Activated gamma-delta T cell treated with anti-CD3 and anti-CD28 coated beads, Interleukin-2, amount 50 U/mL, for 16 hours (primary cell): ENCODE data around the gene TRNAU1AP.
"Not testable (repeated sequence)": the region's sequence is repeated elsewhere in the genome, so short reads cannot be mapped to it uniquely, and the experiment has no call there.

Experiments used
- DNase-seq: peaks from one replicate; pipeline ENCODE4 v3.0.0-alpha.2; 2020; ENCODE audit warnings: low read depth

TRNAU1AP gene

DNA sequence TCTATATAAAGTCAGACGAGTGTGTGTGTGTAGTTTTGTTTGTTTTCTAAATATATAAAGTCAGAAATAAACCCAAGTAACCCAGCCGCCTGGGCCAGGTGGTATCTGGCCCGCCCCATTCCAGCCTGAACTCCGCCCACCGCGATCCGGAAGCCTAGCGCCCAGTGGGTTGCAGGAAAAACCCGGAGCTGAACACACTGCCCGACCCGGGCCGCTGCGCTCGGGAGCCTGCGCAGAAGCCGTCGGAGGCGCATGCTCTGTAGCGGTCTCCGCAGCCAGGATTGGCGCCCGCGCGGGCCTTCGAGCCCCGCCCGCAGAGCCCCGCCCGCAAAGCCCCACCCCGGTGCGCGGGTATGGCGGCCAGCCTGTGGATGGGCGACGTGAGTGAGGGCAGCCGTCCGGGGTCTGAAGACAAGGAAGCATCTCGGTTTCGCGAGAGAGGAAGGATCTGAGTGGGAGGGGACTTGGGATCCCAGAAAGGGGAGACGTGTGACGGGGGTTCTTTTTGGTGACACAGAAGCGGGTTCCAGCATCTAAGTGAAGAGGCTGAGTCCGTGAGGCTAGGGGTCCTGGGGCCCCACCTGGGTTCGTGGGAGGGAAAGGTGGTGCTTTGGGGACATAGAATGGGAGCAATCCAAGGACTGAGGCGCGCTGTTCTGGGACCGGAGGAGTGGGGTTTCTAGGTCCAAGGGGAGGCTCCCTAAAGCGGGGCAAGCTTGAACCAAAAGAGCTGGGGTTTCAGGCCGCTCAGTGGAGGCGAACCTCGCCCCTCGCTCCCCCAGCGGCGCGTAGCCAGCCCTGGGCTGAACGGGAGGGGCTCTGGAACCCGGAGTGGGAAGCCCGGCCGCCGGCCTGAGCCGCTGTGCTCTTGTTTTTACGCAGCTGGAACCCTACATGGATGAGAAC lies at the start of gene TRNAU1AP:
Gene TRNAU1AP (plus strand): TSS at position 328 of the 906 bp plus-strand sequence. CDS start 26 bp downstream, at position 354.
- DNase-seq = peak; percentile 95

DNA sequence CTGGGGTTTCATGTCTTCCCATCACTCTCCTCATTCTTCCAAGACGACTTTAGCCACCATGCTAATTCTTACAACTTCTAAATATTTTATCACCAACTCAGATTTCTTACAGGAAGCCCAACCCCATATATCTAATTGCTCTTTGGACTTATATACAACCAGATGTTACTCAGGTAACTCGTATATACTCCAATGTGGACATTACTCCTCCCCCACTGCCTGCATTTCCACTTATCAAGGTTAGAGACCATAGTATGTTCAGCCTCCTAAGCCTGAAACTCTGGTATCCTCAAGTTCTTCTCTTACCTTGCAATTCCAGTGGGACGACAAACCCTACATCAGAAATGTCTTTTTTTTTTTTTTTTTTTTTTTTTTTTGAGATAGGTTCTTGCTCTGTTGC lies 49.8 kb upstream of the TRNAU1AP start:
- no peak for DNase-seq

DNA sequence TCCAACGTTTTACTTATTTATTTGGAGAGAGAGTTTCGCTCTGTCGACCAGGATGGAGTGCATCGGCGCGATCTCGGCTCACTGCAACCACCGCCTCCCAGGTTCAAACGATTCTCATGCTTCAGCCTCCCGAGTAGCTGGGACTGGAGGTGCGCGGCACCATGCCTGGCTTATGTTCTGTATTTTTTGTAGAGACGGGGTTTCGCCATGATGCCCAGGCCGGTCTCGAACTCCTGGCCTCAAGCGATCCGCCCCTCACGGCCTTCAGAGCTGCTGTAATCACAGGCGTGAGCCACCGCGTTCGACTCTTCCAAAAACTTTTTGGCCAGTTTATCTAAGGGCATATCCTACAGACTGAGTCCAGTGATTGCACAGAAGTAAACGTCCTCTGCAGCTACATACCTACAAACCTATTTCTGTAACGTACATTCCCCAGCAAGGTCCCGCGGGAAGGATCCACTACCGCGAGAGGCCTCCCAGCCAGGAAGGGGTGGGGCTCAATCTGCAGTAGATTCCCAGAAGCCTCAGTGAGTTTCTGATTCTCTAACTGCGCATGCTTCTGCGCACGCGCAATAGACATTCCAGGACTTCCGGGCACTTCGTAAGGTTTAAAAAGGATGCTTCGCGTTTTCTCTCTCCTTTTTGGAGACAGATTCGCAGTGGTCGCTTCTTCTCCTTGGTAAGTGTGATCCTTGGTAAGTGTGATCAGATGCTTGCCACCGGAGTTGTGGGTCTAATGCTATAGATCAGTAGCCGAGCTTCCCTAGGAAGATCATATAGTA lies 47.3 kb upstream of the TRNAU1AP start, which contains the start of gene RCC1:
Gene RCC1 (plus strand): TSS at position 638 of the 782 bp plus-strand sequence. CDS start 23,824 bp downstream, outside the sequence.
- peak; percentile 93 for DNase-seq

DNA sequence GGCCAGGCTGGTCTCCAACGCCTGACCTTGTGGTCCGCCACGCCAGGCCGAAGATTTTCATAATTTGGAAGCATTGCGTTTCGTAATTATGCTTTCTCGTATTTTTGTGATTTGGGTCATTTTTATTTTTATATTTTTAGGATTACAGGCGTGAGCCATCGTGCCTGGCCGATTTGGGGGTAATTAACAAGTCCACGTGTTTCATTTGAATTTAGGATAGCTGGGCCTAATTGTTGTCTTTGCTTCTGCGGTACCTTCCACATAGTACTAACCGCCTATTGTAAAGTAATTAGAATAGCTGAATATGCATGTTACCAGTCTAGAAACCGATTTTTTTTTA lies 46.0 kb upstream of the TRNAU1AP start:
- DNase-seq = no peak

DNA sequence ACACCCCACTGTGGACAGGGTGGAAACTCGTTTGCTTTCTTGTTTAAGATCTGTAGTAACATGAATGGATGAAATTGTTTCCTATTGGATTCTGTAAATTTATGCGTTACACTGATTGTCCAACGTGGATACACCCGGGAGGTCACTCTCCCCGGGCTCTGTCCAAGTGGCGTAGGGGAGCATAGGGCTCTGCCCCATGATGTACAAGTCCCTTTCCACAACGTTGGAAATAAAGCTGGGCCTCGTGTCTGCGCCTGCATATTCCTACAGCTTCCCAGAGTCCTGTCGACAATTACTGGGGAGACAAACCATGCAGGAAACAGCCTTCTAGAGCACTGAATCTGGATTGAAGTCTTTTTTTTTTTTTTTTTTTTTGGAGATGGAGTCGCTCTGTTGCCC lies 45.6 kb upstream of the TRNAU1AP start:
- DNase-seq = no peak

DNA sequence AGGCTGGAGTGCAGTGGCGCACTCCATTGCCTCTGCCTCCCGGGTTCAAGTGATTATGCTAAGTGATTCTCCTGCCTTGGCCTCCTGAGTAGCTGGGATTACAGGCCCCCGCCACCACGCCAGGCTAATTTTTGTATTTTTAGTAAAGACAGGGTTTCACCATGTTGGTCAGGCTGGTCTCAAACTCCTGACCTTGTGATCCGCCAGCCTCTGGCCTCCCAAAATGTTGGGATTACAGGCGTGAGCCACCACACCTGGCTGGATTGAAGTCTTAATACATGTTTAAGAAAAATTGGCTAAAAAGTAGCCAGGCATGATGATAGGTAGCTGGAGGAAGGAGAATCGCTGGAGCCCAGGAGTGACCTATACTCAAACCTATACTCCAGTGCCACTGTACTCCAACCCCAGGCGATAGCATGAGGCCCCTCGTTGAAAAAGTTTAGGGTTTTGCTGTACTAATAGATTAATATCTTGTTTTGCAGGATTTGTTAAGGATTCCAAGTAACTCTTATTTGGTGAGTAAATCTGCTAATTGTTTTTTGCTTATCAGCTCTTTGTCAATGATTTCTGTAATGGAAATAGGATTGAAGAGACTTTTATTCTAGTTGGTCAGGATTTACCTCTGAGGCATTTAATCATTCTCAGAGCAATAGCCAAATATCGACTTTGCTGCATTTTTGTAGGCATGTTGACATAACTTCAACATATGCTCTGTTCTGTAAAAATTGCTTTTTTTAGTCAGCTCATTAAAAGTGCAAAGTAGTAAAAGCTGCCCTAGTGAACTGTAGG lies 45.0 kb upstream of the TRNAU1AP start:
- DNase-seq = no peak

DNA sequence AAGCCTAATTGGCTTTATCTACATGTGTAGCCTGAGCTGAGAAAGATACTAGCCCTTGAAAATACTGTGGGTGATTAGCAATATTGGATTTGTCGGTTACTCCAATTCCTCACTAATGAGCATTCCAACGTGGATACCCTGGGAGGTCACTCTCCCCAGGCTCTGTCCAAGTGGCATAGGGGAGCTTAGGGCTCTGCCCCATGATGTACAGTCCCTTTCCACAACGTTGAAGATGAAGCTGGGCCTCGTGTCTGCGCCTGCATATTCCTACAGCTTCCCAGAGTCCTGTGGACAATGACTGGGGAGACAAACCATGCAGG lies 44.5 kb upstream of the TRNAU1AP start:
- no peak for DNase-seq

DNA sequence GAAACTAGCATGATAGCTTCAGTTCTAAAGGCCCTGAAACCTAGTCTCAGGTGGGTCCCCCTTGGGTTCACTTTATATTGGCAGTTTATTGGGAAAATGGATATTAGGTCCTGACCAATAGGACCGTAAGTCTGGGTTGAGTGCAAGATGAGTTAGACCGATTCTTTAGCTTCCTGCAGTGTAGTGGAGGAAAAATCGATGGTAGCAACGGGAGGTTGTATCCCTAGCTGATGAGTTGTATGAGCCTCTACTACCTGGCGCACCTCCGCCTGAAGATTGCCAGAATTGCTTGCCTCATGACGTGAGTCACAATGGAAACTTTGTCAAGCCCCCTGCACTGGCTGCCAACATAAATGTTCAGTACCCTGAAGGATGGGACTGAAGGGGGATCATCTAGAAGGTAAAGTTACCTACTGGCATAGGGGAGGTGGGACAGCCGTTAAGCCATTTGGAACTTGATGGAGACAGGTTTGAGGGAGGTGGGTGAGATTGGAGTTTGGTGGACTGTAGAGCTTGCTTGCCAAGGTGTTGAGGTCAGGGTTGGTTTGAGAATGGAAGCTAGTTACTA lies 43.1 kb upstream of the TRNAU1AP start:
- DNase-seq = no peak

DNA sequence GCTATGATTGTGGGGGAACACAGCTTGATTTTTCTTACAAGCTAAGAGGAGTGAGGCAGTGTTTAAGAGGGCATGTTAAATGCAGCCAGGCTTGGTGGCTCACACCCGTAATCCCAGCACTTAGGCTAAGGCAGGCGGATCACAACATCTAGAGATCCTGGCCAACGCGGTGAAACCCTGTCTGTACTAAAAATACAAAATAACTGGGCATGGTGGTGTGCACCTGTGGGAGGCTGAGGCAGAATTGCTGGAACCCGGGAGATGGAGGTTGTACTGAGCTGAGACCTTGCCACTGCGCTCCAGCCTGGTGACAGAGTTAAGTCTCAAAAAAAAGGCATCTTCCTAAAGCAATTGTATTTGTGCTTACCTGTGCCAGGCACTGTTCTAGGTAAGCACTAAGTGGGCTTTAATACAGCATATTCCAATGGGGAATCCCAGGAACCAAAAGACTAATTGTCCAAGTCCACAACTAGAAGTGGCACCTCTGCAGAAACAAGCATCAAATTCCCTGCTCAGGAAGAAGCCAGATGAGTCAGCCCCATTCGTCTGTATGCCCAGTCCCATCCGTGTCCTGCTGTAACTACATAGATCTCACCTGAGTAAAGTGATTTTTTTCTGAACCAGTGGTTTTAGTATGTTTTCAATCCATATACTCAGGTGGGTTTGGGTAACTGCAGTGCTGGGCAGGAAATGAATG lies 42.5 kb upstream of the TRNAU1AP start:
- no peak for DNase-seq

DNA sequence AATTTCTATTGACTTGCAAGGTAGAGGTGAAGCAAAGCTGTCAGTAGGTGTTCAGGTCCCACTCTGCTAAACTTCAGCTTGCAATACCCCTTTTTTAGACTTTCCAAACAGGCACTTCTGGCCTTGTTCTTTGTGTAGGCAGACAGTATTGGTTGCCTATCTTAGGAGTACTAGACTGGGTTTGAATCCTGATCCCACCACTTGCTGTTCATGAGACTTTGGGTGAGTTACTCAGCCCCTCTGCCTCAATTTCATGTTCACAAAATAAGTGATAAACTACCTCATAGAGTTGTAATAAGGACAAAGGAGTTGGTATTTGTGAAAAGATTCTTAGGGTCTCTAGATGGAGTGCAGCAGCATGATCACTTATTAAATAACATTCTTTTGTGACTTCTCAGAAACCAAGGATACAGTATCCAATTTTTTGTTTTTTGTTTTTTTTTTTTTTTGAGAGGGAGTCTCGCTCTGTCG lies 41.9 kb upstream of the TRNAU1AP start:
- DNase-seq = no peak

DNA sequence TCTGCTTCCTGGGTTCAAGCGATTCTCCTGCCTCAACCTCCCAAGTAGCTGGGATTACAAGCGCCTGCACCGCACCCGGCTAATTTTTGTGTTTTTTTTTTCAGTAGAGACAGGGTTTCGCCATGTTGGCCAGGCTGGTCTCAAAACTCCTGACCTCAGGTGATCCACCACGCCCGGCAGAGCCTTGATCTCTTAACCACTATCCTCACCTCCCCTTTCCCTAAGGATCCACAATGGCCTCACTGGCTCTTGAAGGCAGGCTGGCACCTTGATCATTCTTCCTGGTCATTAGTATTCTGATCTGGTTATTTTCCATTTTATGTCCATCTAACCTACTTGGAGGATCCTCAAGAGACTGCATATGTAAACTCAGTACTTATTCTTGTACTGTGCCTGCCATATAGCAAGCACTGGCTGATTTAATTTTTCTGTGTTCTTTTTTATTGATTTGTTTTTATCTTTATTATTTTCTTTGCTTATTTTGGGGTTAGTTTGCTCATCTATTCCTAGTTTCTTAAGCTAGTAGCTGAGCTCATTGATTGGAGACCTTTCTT lies 40.8 kb upstream of the TRNAU1AP start:
- DNase-seq = no peak

DNA sequence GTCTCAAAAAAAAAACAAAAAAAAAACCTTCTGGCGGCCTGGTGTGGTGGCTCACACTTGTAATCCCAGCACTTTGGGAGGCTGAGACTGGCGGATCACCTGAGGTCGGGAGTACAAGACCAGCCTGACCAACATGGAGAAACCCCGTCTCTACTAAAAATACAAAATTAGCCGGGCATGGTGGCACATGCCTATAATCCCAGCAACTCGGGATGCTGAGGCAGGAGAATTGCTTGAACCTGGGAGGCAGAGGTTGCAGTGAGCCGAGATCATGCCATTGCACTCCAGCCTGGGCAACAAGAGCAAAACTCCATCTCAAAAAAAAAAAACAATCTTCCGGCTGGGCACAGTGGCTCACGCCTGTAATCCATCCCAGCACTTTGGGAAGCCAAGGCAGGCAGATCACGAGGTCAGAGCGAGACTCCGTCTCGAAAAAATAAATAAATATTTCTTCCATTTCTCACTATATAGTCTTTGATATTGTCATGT lies 38.4 kb upstream of the TRNAU1AP start:
- DNase-seq = not testable (repeated sequence)

DNA sequence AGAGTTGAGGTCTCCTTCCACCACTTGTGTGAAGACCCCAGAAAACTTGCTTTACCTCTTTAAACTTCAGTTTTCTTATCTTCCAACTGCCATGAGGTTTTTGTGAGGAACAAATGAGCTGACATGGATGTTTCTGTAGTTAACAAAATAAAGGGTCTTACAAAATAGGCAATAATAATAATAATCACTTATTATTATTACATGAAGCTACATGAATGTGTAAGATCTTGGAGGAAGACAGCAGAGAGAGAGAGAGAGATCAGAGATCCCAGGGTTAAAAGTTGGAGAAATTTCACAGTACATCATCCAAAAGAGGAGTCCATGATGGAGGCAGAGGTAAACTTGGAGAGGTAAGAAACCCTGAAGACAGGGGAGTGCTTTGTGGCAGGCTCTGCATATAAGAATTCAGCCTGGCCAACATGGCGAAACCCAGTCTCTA lies 36.3 kb upstream of the TRNAU1AP start:
- no peak for DNase-seq

DNA sequence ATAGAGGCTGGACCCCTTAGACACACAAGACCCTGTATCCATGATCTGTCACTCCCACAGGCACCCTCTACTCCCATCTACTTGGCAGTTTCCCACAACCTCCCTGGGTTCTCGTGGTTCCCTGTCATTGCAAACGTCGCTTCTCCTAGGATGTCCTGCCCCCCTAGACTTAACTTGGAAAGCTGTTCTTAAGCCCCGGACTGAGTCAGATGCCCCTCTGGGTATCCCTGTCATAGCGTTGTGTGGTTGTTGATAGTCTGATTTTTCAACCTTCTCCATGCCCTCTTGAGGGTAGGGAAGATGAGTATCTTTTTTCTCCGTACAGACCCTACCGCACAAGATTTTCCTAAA lies 35.3 kb upstream of the TRNAU1AP start:
- no peak for DNase-seq

DNA sequence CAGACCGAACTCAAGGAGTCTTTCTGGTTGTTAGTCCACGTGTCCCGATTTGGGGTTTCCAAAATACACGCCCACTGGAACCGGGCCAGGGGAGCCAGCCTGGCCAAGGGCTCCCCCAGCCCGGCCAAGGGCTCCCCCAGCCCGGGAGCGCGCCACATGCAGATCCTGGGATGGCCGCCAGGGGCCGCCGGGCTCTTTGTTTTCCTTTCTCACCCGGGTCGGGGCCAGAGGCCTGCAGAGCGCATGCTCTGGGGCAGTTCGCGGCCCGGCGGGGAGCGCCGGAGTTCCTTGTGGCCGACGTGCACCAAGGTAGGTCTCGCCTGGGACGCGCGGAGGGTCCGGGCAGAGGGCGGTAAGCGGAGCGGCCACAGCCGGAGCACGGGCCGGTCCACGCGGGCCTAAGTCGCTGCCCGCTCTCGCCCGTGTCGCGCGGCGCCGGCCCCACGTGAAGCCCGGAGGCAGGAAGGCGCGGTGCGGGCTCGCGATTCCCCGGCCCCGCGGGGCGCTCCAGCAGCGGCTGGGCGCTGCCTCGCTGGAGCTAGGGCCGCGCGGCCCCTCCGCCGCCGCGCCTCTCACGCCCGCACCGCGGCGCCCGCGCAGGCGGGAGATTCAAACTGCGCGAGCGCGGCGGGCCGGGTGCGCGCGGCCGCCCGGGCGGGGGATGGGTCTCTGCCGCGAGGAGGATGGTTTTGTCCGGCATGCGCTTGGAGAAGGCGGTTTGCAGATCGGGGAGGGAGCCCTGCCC lies 34.7 kb upstream of the TRNAU1AP start:
- peak; percentile 83 for DNase-seq

DNA sequence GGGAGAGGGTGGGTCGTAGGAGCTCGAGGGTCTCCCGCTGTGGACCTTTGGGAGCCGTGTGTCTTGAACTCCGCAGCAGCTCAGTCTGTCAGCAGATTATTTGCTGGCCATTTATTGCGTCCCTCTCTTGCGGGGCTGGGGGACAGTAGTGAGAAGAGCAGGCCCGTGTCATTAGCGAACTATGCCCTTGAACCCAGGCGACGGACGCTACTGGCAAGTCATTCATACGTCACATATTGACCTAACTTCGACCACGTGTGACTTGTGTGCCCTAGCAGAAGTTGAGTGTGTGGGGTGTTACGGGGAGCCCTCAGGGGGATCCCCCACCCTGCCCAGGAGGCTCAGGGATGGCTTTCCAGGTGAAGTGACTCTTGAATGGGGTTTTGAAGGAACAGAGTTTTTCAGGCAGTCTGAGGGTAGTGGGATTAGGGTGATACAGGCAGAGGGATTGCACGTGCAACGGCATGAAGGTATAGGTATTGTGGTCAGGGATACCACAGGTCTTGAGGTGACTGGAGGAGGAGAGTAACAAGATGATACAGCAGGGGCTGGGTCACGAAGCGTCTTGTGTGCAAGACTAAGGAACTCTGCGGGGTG lies 34.0 kb upstream of the TRNAU1AP start:
- no peak for DNase-seq

DNA sequence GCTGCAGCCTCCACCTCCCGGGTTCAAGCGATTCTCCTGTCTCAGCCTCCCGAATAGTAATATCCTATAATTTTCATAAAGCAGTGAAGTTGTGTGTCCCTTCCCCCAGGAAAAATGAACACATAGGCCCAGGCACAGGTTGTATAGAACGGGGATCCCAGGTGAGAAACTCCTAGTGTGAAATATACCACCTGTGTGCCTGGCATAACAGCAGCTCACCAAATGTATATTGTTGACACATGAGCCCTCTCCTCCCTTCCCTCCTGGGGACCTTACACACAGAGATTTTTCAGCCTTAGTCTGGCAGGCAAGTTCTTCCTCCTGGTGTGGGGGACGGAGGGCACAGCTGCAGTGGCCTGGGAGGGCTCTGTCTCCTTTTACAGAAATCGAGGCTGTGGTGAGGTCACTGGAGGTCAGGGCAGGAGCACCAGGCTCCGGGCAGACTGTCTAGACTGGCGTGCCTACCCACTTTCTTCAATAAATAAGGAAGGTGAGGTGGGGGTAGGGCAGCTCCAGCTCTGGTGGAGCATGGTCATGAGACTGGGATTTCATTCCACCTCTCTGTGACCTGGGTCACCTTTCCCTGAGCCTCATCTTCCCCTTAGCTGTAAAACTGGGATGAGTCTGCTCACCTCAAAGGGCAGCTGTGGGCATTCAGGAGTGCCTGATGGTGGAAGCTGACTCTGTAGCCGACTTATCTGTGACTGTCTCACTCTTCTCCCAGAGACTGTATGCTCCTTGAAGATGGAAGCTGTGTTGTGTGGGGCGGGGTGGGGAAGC lies 32.7 kb upstream of the TRNAU1AP start:
- no peak for DNase-seq

DNA sequence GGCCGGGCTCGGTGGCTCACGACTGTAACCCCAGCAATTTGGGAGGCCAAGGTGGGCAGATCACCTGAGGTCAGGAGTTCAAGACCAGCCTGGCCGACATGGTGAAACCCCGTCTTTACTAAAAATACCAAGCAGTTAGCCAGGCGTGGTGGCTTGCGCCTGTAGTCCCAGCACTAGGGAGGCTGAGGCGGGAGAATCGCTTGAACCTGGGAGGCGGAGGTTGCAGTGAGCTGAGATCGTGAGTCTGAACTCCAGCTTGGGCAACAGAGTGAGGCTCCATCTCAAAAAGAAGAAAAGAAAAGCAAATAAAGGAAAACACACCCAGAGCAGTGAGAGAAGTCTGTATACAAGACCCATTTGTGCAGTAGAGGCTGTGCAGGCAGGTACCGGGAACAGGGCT lies 32.1 kb upstream of the TRNAU1AP start:
- DNase-seq = not testable (repeated sequence)
